Osteoblast (primary cell): ENCODE data around the gene KAZN. TPM values are rescaled to one million over a fixed set of nuclear protein-coding genes. Genes with fewer than 3 reads are reported as not detected.

ENCODE experiments used
- DNase-seq: peaks from one replicate; pipeline ENCODE4 v3.0.0; 2011; ENCODE audit warnings: low spot score, mixed read lengths; ENCODE audit not compliant: insufficient read length; ENCODE audit errors: missing footprints
- H2AFZ ChIP-seq: 2 replicates; pipeline ENCODE4 v1.6.0; 2011; ENCODE audit warnings: mild to moderate bottlenecking, low read length
- H3K27ac ChIP-seq: 2 replicates; pipeline ENCODE4 v1.5.1; 2011; ENCODE audit warnings: mild to moderate bottlenecking, low read depth, low read length, moderate library complexity
- H3K27me3 ChIP-seq: 2 replicates; pipeline ENCODE4 v1.6.0; 2012; ENCODE audit warnings: mild to moderate bottlenecking, control low read depth, inconsistent platforms, low read length, moderate library complexity; ENCODE audit not compliant: insufficient read depth
- H3K36me3 ChIP-seq: 2 replicates; pipeline ENCODE4 v1.5.1; 2011; ENCODE audit warnings: mild to moderate bottlenecking, low read length, control low read depth, moderate library complexity; ENCODE audit not compliant: insufficient read depth
- H3K4me1 ChIP-seq: 2 replicates; pipeline ENCODE4 v1.5.1; 2011; ENCODE audit warnings: mild to moderate bottlenecking, low read length, control low read depth, moderate library complexity; ENCODE audit not compliant: insufficient read depth
- H3K4me2 ChIP-seq: 2 replicates; pipeline ENCODE4 v1.6.0; 2011; ENCODE audit warnings: mild to moderate bottlenecking, low read length; ENCODE audit not compliant: insufficient read depth
- H3K4me3 ChIP-seq: fragments of 200-600 bp; sonication (generic); 3 replicates; pipeline ENCODE4 v1.5.1; 2012; ENCODE audit warnings: mild to moderate bottlenecking, low read length, inconsistent platforms; ENCODE audit not compliant: insufficient read depth
- H3K79me2 ChIP-seq: 2 replicates; pipeline ENCODE4 v1.6.0; 2012; ENCODE audit warnings: mild to moderate bottlenecking, low read length, control low read depth, inconsistent platforms; ENCODE audit not compliant: insufficient read depth
- H3K9me3 ChIP-seq: 2 replicates; pipeline ENCODE4 v1.5.1; 2011; ENCODE audit warnings: low read depth, low read length, control low read depth
- H4K20me1 ChIP-seq: 2 replicates; pipeline ENCODE4 v1.6.0; 2012; ENCODE audit warnings: mild to moderate bottlenecking, low read length, control low read depth; ENCODE audit not compliant: insufficient read depth
- total RNA-seq: library from RNA; depleted of rRNA; stranded (reverse); fragments of >200 nt; gene quantifications from 2 replicates; pipeline ENCODE4 v1.2.3, GENCODE V29; 2012
- TF ChIP-seq, protein P1 (sequence below): IDR thresholded peaks from 2 replicates; pipeline ENCODE4 v1.5.1; 2011; ENCODE audit warnings: mild to moderate bottlenecking, low read depth, low read length, moderate library complexity; ENCODE audit errors: extremely low read depth

The KAZN gene
- total RNA-seq, 1 donor = 9.0 TPM

DNA sequence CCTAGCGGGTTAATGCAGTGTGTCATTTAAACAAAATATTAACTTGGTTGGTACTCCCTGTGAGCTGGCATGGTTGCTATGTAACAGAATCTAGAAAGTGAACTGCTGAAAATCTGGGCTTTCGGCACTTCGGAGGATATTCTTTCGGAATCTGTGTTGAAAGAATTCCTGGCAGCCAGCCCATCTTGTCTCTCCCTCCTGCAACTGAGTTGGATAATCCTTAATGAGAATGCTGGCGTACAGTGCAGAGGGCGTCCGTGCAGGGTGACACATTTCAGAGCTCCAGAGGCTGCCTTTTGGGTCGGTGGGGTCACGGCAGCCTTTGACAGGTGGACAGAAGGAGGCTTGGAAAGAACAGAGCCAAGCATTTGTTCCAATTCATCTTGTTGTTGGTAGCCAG, 3.7 kb downstream of the KAZN start:
- H3K9me3 ChIP-seq = no peaks in the 10 kb centered on the region
- no peaks in the 10 kb centered on the region for H3K79me2 ChIP-seq
- no peak overlapping the region for H3K27ac ChIP-seq
- peaks cover 4% of the 10 kb centered on the region for H3K4me1 ChIP-seq
- no peaks in the 10 kb centered on the region for H3K36me3 ChIP-seq
- H4K20me1 ChIP-seq = peaks cover 3% of the 10 kb centered on the region
- H3K4me3 ChIP-seq = no peak overlapping the region
- TF ChIP-seq, protein P1, sequence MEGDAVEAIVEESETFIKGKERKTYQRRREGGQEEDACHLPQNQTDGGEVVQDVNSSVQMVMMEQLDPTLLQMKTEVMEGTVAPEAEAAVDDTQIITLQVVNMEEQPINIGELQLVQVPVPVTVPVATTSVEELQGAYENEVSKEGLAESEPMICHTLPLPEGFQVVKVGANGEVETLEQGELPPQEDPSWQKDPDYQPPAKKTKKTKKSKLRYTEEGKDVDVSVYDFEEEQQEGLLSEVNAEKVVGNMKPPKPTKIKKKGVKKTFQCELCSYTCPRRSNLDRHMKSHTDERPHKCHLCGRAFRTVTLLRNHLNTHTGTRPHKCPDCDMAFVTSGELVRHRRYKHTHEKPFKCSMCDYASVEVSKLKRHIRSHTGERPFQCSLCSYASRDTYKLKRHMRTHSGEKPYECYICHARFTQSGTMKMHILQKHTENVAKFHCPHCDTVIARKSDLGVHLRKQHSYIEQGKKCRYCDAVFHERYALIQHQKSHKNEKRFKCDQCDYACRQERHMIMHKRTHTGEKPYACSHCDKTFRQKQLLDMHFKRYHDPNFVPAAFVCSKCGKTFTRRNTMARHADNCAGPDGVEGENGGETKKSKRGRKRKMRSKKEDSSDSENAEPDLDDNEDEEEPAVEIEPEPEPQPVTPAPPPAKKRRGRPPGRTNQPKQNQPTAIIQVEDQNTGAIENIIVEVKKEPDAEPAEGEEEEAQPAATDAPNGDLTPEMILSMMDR = no peak
- H3K4me2 ChIP-seq = no peak overlapping the region
- no peak overlapping the region for H2AFZ ChIP-seq
- peaks cover 38% of the 10 kb centered on the region for H3K27me3 ChIP-seq
- no peak for DNase-seq

- H3K4me2 ChIP-seq = no peak overlapping the region
- H2AFZ ChIP-seq = no peak overlapping the region
- peaks cover 30% of the 10 kb centered on the region for H3K27me3 ChIP-seq
- peaks cover 5% of the 10 kb centered on the region for H4K20me1 ChIP-seq
- no peaks in the 10 kb centered on the region for H3K36me3 ChIP-seq
- no peak overlapping the region for H3K27ac ChIP-seq
- H3K4me3 ChIP-seq = no peak overlapping the region
- no peaks in the 10 kb centered on the region for H3K79me2 ChIP-seq
- no peak for DNase-seq
- TF ChIP-seq, protein P1 = no peak
- no peaks in the 10 kb centered on the region for H3K9me3 ChIP-seq
- no peaks in the 10 kb centered on the region for H3K4me1 ChIP-seq
These were observed 5.2 kb downstream of the KAZN start for GRCh38 chr1:14603645-14604044.

- Histone ChIP-seq H3K4me3 (no peak overlapping the region), H3K27ac (no peak overlapping the region), H3K27me3 (peaks cover 27% of the 10 kb centered on the region), H3K9me3 (no peaks in the 10 kb centered on the region), H4K20me1 (peaks cover 5% of the 10 kb centered on the region), H3K79me2 (no peaks in the 10 kb centered on the region), H3K36me3 (no peaks in the 10 kb centered on the region), H3K4me2 (no peak overlapping the region), H3K4me1 (no peaks in the 10 kb centered on the region), H2AFZ (no peak overlapping the region)
- TF ChIP-seq, protein P1 = no peak
- no peak for DNase-seq
These were observed 5.9 kb downstream of the KAZN start for GRCh38 chr1:14604414-14604813.

GRCh38 chr1:14605945-14606344, 7.5 kb downstream of the KAZN start:
- Histone ChIP-seq H3K9me3 (no peaks in the 10 kb centered on the region), H3K27me3 (peaks cover 13% of the 10 kb centered on the region), H4K20me1 (peaks cover 5% of the 10 kb centered on the region), H2AFZ (no peak overlapping the region), H3K27ac (no peak overlapping the region), H3K4me3 (no peak overlapping the region), H3K79me2 (no peaks in the 10 kb centered on the region), H3K4me1 (no peaks in the 10 kb centered on the region), H3K36me3 (no peaks in the 10 kb centered on the region), H3K4me2 (no peak overlapping the region)
- DNase-seq = no peak
- TF ChIP-seq, protein P1 = no peak
